ENCODE results near the gene GFRA4. TPM values are rescaled to one million over a fixed set of nuclear protein-coding genes. Genes with fewer than 3 reads are reported as not detected.
A peak's percentile ranks its signal among the peaks of the same experiment; 100 is the strongest.

The GFRA4 gene
- total and polyA plus RNA-seq, 12 donors = not detected

DNA sequence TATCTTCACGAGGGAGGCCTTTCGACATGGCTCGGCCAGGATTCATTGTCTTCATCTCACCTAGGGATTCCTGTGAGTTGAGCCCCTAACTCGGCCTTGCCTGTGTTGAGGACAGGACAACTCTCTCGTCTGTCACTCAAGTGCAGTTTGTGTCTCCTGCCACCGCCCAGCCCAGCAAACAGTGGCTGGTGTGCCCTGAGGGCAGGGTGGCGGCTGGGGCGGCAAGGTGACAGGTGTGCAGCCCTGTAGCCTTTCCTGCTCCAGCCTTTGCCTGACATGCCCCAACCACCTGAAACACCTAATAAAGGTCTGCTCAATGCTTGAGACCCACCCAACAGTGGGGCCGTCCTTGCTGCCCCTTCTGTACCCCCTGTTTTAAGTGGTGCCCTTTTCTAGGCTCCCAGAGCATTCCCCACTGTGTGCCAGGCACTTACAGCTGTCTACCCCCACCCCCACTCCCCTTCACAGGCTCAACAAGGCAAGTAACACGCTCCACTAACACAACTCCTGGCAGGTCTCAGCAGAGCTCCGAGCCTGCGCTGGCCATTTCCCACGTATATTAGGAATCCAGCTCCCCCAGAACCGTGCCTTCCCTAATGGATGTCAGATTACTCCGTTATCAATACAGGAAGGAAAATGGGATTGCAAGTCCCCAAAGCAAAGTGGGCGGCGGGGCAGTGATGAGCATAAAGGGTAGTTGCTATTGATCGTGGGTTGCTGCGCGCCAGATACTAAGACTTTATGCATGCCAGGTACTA, 17.7 kb downstream of the GFRA4 start:
- 96 to 97% (median 96%) methylated on average over 15 to 20 of the region's 20 CpGs for WGBS, 4 donors
- H3K4me1 ChIP-seq (replicated peaks in 1 of 2) = no peaks in the 10 kb centered on the region
- no peak overlapping the region for H3K4me3 ChIP-seq
- H3K9me3 ChIP-seq (replicated peaks in 1 of 3) = no peaks in the 10 kb centered on the region
- H3K36me3 ChIP-seq (replicated peaks in 1 of 2) = peaks cover 0 to 47% of the 10 kb centered on the region in 2 donors
- intact Hi-C loops (cut with DNase I) = no loop called here
- TF ChIP-seq POLR2A (IDR thresholded peaks at IDR 0.05) = no peak
- TF ChIP-seq, protein P1, sequence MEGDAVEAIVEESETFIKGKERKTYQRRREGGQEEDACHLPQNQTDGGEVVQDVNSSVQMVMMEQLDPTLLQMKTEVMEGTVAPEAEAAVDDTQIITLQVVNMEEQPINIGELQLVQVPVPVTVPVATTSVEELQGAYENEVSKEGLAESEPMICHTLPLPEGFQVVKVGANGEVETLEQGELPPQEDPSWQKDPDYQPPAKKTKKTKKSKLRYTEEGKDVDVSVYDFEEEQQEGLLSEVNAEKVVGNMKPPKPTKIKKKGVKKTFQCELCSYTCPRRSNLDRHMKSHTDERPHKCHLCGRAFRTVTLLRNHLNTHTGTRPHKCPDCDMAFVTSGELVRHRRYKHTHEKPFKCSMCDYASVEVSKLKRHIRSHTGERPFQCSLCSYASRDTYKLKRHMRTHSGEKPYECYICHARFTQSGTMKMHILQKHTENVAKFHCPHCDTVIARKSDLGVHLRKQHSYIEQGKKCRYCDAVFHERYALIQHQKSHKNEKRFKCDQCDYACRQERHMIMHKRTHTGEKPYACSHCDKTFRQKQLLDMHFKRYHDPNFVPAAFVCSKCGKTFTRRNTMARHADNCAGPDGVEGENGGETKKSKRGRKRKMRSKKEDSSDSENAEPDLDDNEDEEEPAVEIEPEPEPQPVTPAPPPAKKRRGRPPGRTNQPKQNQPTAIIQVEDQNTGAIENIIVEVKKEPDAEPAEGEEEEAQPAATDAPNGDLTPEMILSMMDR (IDR thresholded peaks at IDR 0.05) = no peak
- H3K27me3 ChIP-seq = no peaks in the 10 kb centered on the region
- DNase-seq = peak in 1 of 7 donors; percentile 39
- no peak overlapping the region for H3K27ac ChIP-seq

DNA sequence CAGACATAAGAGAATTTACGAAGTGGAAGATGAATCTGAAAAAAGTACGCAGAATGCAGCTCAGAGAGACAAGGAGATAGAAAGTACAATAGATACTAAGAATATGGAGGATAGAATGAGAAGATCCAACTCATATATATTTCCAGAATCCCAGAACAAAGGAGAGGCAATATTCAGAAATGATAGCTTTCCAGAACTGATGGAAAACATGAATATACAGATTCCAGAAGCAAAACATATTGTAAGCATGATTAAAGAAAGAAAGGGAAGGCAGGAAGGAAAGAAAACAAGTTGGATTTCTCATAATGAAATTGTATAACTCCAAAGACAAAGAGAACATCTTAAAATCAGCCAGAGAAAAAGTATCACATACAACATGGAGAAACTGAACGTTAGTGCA, 22.9 kb downstream of the GFRA4 start:
- no peak for DNase-seq
- H3K4me3 ChIP-seq = no peak overlapping the region
- no peaks in the 10 kb centered on the region for H3K4me1 ChIP-seq (replicated peaks in 1 of 2)
- H3K36me3 ChIP-seq (replicated peaks in 1 of 2) = peaks cover 0 to 22% of the 10 kb centered on the region in 2 donors
- H3K27me3 ChIP-seq = no peaks in the 10 kb centered on the region
- intact Hi-C loops (cut with DNase I) = no loop called here
- H3K27ac ChIP-seq = no peak overlapping the region
- TF ChIP-seq, protein P1 (IDR thresholded peaks at IDR 0.05) = no peak
- TF ChIP-seq POLR2A (IDR thresholded peaks at IDR 0.05) = no peak
- no peaks in the 10 kb centered on the region for H3K9me3 ChIP-seq (replicated peaks in 1 of 3)
- 81 to 99% (median 97%) methylated on average over 3 of the region's 3 CpGs for WGBS, 4 donors

DNA sequence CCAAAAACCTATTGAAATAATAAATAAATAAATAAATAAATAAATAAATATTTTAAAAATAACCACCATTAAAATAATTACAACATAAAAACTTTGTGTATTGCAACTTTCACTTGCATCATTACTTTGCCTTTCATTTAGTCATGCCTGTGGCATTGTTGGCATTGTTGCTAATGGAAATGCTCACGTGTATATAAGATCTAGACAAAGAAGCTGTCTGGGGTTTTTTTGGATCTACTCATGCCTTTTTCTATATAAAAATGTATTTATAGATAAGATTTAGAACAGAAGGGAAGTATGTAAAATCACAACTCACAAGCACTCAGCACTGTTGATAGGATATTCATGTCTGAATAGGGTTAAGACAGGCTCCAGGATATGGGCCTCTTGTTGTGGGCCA, 27.9 kb downstream of the GFRA4 start:
- TF ChIP-seq, protein P1 (IDR thresholded peaks at IDR 0.05) = no peak
- WGBS, 4 donors = 92 to 100% (median 94%) methylated on average over 1 of the region's 1 CpG

DNA sequence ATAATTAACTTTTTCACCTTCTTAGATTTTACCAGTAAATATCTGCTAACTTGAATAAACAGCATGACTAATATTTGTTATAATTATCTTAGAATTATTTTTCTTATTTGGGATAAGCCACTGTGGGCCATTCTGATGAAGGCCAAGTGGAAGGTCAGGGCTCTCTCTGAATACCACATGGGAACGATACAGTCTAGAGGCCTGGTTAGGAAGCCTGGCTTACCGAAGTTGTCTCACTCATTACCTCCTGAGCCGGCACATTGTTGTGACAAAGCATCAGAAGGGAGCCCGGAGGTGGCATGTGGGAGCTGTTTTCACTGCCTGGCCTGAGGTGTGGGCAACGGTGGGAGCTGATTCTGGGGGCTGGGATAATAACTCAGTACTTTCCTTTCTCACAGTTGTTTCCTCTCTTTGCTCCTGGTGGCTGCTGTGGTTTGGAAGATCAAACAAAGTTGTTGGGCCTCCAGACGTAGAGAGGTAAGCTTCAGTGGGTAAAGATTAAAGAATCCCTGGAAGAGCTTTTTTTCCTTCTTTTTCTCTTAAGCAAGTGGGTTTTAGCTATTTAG, 29.2 kb downstream of the GFRA4 start:
- WGBS, 4 donors = 36 to 54% (median 42%) methylated on average over 5 to 6 of the region's 6 CpGs
- no peak for TF ChIP-seq POLR2A (IDR thresholded peaks at IDR 0.05)
- TF ChIP-seq, protein P1 (IDR thresholded peaks at IDR 0.05) = no peak
- intact Hi-C loops (cut with DNase I) = no loop called here
- H3K4me1 ChIP-seq (replicated peaks in 1 of 2) = no peaks in the 10 kb centered on the region
- peak in 1 of 7 donors; percentile 28 for DNase-seq
- H3K36me3 ChIP-seq (replicated peaks in 1 of 2) = peaks cover 0 to 4% of the 10 kb centered on the region in 2 donors
- no peak overlapping the region for H3K4me3 ChIP-seq
- no peaks in the 10 kb centered on the region for H3K9me3 ChIP-seq (replicated peaks in 1 of 3)
- H3K27me3 ChIP-seq = no peaks in the 10 kb centered on the region
- H3K27ac ChIP-seq = peak overlapping the region in 1 of 5 donors; percentile 28

More for the DNA sequence above, 27.9 kb downstream of the GFRA4 start:
- peaks cover 0 to 12% of the 10 kb centered on the region in 2 donors for H3K36me3 ChIP-seq (replicated peaks in 1 of 2)
- H3K9me3 ChIP-seq (replicated peaks in 1 of 3) = no peaks in the 10 kb centered on the region
- no peaks in the 10 kb centered on the region for H3K27me3 ChIP-seq
- no peak overlapping the region for H3K27ac ChIP-seq
- no peak overlapping the region for H3K4me3 ChIP-seq
- intact Hi-C loops (cut with DNase I) = no loop called here
- no peak for DNase-seq
- no peaks in the 10 kb centered on the region for H3K4me1 ChIP-seq (replicated peaks in 1 of 2)

Data from adrenal gland (tissue), 12 donors.